ENCODE results near the gene RNF212. TPM values are rescaled to one million over a fixed set of nuclear protein-coding genes. Genes with fewer than 3 reads are reported as not detected.

The RNF212 gene
- total RNA-seq, 2 donors from 2014 or later: 2.3 to 2.5 TPM

DNA sequence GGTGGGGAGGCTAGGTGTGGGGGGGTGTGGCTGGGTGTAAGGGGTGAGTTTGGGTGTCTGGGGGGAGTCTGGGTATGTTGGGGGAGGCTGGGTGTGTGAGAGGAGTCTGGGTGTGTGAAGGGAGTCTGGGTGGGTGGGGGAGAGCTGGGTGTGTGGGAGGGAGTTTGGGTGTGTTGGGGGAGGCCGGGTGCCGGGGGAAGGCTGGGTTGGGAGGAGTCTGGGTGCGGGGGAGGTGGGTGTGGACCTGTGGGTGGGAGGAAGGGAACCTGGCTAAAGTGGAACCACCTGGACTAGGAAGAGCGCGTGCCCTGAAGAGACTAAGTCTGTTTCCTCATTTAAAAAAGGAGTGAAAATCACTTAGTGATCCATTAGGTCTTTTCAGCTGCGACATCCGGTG is 40.8 kb upstream of the RNF212 start:
- H3K9me3 ChIP-seq: no peaks in the 10 kb centered on the region
- DNase-seq: no peak
- no peak overlapping the region for H3K27ac ChIP-seq
- H3K4me1 ChIP-seq: no peaks in the 10 kb centered on the region
- intact Hi-C loops (cut with DNase I): no loop called here
- no peak overlapping the region for H3K4me3 ChIP-seq
- no peak overlapping the region for H3K9ac ChIP-seq (ENCODE audit: low read depth in 2 of 2, low read length in 2 of 2)
- TF ChIP-seq, protein P1, sequence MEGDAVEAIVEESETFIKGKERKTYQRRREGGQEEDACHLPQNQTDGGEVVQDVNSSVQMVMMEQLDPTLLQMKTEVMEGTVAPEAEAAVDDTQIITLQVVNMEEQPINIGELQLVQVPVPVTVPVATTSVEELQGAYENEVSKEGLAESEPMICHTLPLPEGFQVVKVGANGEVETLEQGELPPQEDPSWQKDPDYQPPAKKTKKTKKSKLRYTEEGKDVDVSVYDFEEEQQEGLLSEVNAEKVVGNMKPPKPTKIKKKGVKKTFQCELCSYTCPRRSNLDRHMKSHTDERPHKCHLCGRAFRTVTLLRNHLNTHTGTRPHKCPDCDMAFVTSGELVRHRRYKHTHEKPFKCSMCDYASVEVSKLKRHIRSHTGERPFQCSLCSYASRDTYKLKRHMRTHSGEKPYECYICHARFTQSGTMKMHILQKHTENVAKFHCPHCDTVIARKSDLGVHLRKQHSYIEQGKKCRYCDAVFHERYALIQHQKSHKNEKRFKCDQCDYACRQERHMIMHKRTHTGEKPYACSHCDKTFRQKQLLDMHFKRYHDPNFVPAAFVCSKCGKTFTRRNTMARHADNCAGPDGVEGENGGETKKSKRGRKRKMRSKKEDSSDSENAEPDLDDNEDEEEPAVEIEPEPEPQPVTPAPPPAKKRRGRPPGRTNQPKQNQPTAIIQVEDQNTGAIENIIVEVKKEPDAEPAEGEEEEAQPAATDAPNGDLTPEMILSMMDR (IDR thresholded peaks at IDR 0.05): no peak
- no peaks in the 10 kb centered on the region for H3K27me3 ChIP-seq
- no peaks in the 10 kb centered on the region for H3K36me3 ChIP-seq

DNA sequence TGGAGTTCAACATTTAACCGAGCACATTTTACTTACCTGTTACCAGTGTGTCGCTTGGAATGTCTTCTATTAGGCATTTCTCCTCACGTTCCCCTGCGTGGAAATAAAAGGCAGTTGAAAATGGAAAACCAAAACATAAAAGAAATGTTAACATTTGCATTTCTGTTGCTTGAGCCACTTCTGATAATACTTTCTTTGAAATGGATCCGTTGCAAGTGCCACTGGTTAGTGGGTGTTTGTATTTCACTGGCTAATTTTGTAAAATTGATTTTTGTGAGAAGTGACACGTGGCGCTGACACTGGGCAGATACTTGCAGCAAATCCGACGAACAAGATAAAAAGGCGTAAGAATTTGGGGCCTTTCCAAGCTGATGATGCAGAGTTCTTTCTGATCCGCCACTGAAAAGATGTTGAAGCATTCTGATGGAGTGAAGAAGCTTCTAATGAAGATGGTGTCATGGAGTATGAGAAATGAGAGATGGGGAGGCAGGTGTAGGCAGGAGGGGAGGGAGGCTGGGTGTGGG is 40.3 kb upstream of the RNF212 start:
- no peak for DNase-seq
- no peak overlapping the region for H3K9ac ChIP-seq (ENCODE audit: low read depth in 2 of 2, low read length in 2 of 2)
- no peaks in the 10 kb centered on the region for H3K27me3 ChIP-seq
- H3K4me1 ChIP-seq: no peaks in the 10 kb centered on the region
- H3K27ac ChIP-seq: no peak overlapping the region
- TF ChIP-seq, protein P1 (IDR thresholded peaks at IDR 0.05): no peak
- H3K4me3 ChIP-seq: no peak overlapping the region
- no peaks in the 10 kb centered on the region for H3K9me3 ChIP-seq
- no peaks in the 10 kb centered on the region for H3K36me3 ChIP-seq
- intact Hi-C loops (cut with DNase I): no loop called here

DNA sequence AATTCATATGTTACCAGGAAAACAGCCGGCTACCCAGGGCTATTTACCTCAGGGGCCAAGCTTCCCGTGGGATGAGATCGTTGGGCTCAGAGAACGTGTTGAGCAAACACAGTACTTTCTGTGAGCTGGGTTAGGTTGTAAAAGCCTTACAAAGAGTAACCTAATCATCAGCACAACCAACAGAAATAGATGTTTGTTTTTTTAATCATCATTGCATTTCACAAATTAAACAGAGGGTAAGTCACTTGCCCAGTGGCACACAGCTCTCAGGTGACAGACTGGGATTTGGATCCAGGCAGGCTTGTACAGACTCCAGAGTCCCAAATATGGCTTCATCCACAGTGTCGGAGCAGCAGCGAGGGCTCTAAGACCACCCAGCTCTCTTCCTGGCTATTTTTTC is 38.9 kb upstream of the RNF212 start:
- intact Hi-C loops (cut with DNase I): no loop called here
- Histone ChIP-seq H3K4me1 (no peaks in the 10 kb centered on the region), H3K4me3 (no peak overlapping the region), H3K9ac (ENCODE audit: low read depth in 2 of 2, low read length in 2 of 2) (no peak overlapping the region), H3K27ac (no peak overlapping the region), H3K27me3 (no peaks in the 10 kb centered on the region), H3K9me3 (no peaks in the 10 kb centered on the region), H3K36me3 (no peaks in the 10 kb centered on the region)
- DNase-seq: no peak
- TF ChIP-seq, protein P1 (IDR thresholded peaks at IDR 0.05): no peak

DNA sequence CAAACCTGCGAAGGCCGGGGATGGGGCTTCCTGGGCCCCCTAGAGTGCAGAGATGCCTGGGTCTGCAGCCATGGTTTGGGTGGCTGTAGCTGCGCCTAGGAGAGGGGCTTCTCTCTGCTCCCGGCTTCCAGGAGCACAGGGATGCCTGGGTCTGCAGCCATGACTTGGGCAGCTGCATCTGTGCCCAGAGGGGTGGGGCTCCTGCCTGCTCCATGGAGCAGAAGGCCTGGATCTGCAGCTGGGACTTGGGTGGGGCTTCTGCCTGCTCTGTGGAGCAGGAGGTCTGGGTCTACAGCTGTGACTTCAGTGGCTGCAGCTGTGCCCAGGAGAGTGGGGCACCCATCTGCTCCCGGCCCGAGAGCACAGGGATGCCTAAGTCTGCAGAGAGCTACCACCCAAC is 38.2 kb upstream of the RNF212 start:
- TF ChIP-seq, protein P1 (IDR thresholded peaks at IDR 0.05): no peak
- Histone ChIP-seq H3K36me3 (no peaks in the 10 kb centered on the region), H3K9me3 (no peaks in the 10 kb centered on the region), H3K27me3 (no peaks in the 10 kb centered on the region), H3K4me1 (no peaks in the 10 kb centered on the region), H3K27ac (no peak overlapping the region), H3K4me3 (no peak overlapping the region), H3K9ac (ENCODE audit: low read depth in 2 of 2, low read length in 2 of 2) (no peak overlapping the region)
- DNase-seq: no peak
- intact Hi-C loops (cut with DNase I): no loop called here

DNA sequence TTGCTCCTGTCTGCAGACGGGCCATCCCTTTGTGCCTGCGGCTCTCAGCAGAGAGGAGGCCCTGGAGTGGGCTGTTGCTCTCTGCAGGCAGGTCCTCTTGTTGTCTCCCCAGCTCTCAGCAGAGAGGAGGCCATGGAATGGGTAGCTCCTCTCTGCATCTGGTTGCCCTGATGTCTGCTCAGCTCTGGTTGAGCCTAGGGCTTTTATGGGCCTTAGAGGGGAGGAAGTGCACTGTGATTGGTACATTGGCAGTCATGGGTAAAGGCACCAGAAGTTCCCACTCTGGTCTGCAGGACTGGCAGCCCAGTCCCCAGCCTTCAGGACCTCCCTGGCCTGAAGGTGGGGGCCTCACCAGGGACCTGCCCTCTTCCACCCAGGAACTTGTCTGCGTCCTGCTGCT is 37.5 kb upstream of the RNF212 start:
- intact Hi-C loops (cut with DNase I): no loop called here
- H3K9ac ChIP-seq (ENCODE audit: low read depth in 2 of 2, low read length in 2 of 2): no peak overlapping the region

More for the DNA sequence above, 37.5 kb upstream of the RNF212 start:
- DNase-seq: no peak
- Histone ChIP-seq H3K27ac (no peak overlapping the region), H3K27me3 (no peaks in the 10 kb centered on the region), H3K36me3 (no peaks in the 10 kb centered on the region), H3K9me3 (no peaks in the 10 kb centered on the region), H3K4me3 (no peak overlapping the region), H3K4me1 (no peaks in the 10 kb centered on the region)
- TF ChIP-seq, protein P1 (IDR thresholded peaks at IDR 0.05): no peak
